ENCODE data around the gene RGL1. TPM values are rescaled to one million over a fixed set of nuclear protein-coding genes. Genes with fewer than 3 reads are reported as not detected.

RGL1 gene
- total and polyA plus RNA-seq, 2 donors (not counting 1 experiment from before 2014, with no cell fraction given): 16.2 to 21.4 TPM

DNA sequence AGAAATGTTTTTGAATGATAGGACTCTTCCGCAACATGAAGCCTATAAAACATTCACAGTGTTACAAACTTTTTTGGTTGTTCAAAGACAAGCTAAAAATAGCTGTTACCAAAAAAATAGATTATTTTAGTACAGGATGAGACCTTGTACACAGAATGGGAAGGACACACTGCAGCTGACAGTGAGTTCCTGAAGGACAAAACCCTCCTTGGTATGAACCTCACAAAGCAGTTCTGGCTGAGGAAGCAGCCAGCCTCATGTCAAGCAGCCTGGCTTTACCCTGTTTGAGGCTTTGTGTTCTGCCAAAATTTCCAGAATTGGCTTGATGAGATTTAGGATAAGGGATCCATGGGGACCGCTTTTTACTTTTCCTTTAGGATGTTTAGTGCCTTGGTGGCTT lies 93.7 kb downstream of the RGL1 start:
- Histone ChIP-seq H3K79me2 (ENCODE audit: control insufficient read depth, insufficient read depth, low read length) (no peaks in the 10 kb centered on the region), H3K27ac (ENCODE audit: insufficient read depth, low read length) (no peak overlapping the region), H4K20me1 (ENCODE audit: control insufficient read depth, extremely low read depth, insufficient read depth, low read length) (no peaks in the 10 kb centered on the region), H3K27me3 (ENCODE audit: control insufficient read depth, insufficient read depth, low read length) (no peaks in the 10 kb centered on the region), H2AFZ (ENCODE audit: low read length) (no peak overlapping the region), H3K4me3 (replicated peaks in 1 of 4; ENCODE audit: control extremely low read depth in 1 of 4, insufficient read depth in 1 of 4, low read depth in 3 of 4, low read length in 4 of 4) (no peak overlapping the region), H3K9me3 (ENCODE audit: control insufficient read depth, insufficient read depth, low read depth, low read length) (no peaks in the 10 kb centered on the region), H3K36me3 (ENCODE audit: control insufficient read depth, insufficient read depth, low read length) (peaks cover 7% of the 10 kb centered on the region), H3K9ac (ENCODE audit: insufficient read depth, low read length) (no peak overlapping the region), H3K4me2 (ENCODE audit: extremely low read depth, insufficient read depth, low read length) (no peak overlapping the region), H3K4me1 (ENCODE audit: control insufficient read depth, extremely low read depth, insufficient read depth, low read length) (no peaks in the 10 kb centered on the region)
- DNase-seq (ENCODE audit: low read depth in 2 of 2): no peak
- TF ChIP-seq CTCF (conservative IDR thresholded peaks at IDR 0.05 in 1 of 2, IDR thresholded peaks at IDR 0.05 in 1 of 2; ENCODE audit: low read depth in 1 of 2, low read length in 2 of 2) (no peak), EZH2 (IDR thresholded peaks at IDR 0.05; ENCODE audit: low read length, missing control alignments) (no peak)

- no peak overlapping the region for H3K27ac ChIP-seq (ENCODE audit: insufficient read depth, low read length)
- no peak overlapping the region for H2AFZ ChIP-seq (ENCODE audit: low read length)
- no peak overlapping the region for H3K4me3 ChIP-seq (replicated peaks in 1 of 4; ENCODE audit: control extremely low read depth in 1 of 4, insufficient read depth in 1 of 4, low read depth in 3 of 4, low read length in 4 of 4)
- no peak for DNase-seq (ENCODE audit: low read depth in 2 of 2)
- H3K79me2 ChIP-seq (ENCODE audit: control insufficient read depth, insufficient read depth, low read length): no peaks in the 10 kb centered on the region
- H3K9ac ChIP-seq (ENCODE audit: insufficient read depth, low read length): no peak overlapping the region
- H3K4me2 ChIP-seq (ENCODE audit: extremely low read depth, insufficient read depth, low read length): no peak overlapping the region
- no peaks in the 10 kb centered on the region for H3K27me3 ChIP-seq (ENCODE audit: control insufficient read depth, insufficient read depth, low read length)
- peaks cover 7% of the 10 kb centered on the region for H3K36me3 ChIP-seq (ENCODE audit: control insufficient read depth, insufficient read depth, low read length)
- no peaks in the 10 kb centered on the region for H4K20me1 ChIP-seq (ENCODE audit: control insufficient read depth, extremely low read depth, insufficient read depth, low read length)
- no peak for TF ChIP-seq CTCF (conservative IDR thresholded peaks at IDR 0.05 in 1 of 2, IDR thresholded peaks at IDR 0.05 in 1 of 2; ENCODE audit: low read depth in 1 of 2, low read length in 2 of 2)
- H3K9me3 ChIP-seq (ENCODE audit: control insufficient read depth, insufficient read depth, low read depth, low read length): no peaks in the 10 kb centered on the region
- no peaks in the 10 kb centered on the region for H3K4me1 ChIP-seq (ENCODE audit: control insufficient read depth, extremely low read depth, insufficient read depth, low read length)
These were observed 96.9 kb downstream of the RGL1 start for GRCh38 chr1:183901748-183902330.

DNA sequence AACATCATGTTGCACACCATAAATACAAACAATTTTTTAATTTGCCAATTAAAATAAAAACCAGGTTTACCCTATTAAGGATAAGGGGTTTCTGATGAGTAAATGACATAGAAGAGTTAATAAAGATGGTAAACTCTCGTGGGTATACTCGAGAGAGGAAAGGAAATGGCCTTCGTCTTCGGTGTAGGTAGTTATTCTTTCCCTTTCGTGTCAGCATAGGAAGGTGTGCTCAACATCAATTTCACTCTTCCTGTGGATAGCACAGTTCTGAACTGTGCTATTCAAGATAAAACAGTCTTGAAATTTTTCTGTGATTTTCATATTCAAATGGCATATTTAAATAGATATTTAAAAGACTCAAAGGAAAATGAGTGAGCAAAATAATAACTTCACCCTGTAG lies 98.2 kb downstream of the RGL1 start:
- H3K27ac ChIP-seq (ENCODE audit: insufficient read depth, low read length): no peak overlapping the region
- H3K4me2 ChIP-seq (ENCODE audit: extremely low read depth, insufficient read depth, low read length): no peak overlapping the region
- H2AFZ ChIP-seq (ENCODE audit: low read length): no peak overlapping the region
- H3K9ac ChIP-seq (ENCODE audit: insufficient read depth, low read length): no peak overlapping the region
- no peaks in the 10 kb centered on the region for H3K27me3 ChIP-seq (ENCODE audit: control insufficient read depth, insufficient read depth, low read length)
- peaks cover 3% of the 10 kb centered on the region for H3K36me3 ChIP-seq (ENCODE audit: control insufficient read depth, insufficient read depth, low read length)
- TF ChIP-seq CTCF (conservative IDR thresholded peaks at IDR 0.05 in 1 of 2, IDR thresholded peaks at IDR 0.05 in 1 of 2; ENCODE audit: low read depth in 1 of 2, low read length in 2 of 2) (no peak), EZH2 (IDR thresholded peaks at IDR 0.05; ENCODE audit: low read length, missing control alignments) (no peak)
- no peaks in the 10 kb centered on the region for H3K4me1 ChIP-seq (ENCODE audit: control insufficient read depth, extremely low read depth, insufficient read depth, low read length)
- H4K20me1 ChIP-seq (ENCODE audit: control insufficient read depth, extremely low read depth, insufficient read depth, low read length): no peaks in the 10 kb centered on the region
- H3K79me2 ChIP-seq (ENCODE audit: control insufficient read depth, insufficient read depth, low read length): no peaks in the 10 kb centered on the region
- H3K4me3 ChIP-seq (replicated peaks in 1 of 4; ENCODE audit: control extremely low read depth in 1 of 4, insufficient read depth in 1 of 4, low read depth in 3 of 4, low read length in 4 of 4): no peak overlapping the region
- H3K9me3 ChIP-seq (ENCODE audit: control insufficient read depth, insufficient read depth, low read depth, low read length): no peaks in the 10 kb centered on the region
- DNase-seq (ENCODE audit: low read depth in 2 of 2): no peak
